IPS DF 19.7 (cell line): ENCODE measurements around the gene GOLGA6C.
"Not testable (repeated sequence)": the region's sequence is repeated elsewhere in the genome, so short reads cannot be mapped to it uniquely, and the experiment has no call there.

Source experiments
- DNase-seq: peaks from one replicate; pipeline ENCODE4 v3.0.0-alpha.2; 2013; ENCODE audit warnings: low read depth, low spot score

GOLGA6C gene

GRCh38 chr15:75252285-75252684, 5.8 kb upstream of the GOLGA6C start:
- DNase-seq = not testable (repeated sequence)

DNA sequence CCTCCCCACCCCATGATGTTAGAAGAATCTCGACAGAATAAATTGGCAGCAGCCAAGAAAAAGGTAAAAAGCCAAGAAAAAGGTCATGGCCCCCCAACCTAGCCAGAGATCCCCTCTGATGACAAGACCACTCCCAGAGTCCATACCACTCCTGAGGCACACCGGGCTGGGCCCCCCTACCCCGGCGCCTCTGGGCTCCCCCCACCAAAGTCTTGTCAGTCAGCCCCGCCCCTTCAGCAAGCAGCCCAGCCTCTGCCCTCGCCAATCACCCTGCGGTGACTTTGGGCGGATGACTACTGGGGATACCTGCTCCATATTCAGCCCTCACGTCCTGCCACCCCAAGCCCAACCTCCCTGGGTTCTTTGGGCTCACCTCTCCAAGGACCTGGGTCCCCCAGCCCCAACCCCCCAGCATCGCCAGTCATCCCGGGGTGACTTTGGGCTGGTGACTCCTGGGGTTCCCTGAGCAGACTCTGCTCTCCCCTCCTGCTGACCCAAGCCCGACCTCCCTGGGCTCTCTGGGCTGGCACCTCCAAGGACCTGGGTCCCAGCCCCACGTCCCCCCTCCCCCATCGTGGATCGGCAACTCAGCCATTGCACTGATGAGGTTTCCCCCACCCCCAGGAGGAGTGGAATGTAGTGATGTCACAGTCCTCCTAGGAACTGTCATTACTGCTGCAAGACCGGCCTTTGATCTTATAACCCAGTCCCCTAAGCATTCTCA, 648 bp downstream of the GOLGA6C start:
- DNase-seq = not testable (repeated sequence)

- not testable (repeated sequence) for DNase-seq
These were observed 1.7 kb downstream of the GOLGA6C start for GRCh38 chr15:75259873-75260272.

DNA sequence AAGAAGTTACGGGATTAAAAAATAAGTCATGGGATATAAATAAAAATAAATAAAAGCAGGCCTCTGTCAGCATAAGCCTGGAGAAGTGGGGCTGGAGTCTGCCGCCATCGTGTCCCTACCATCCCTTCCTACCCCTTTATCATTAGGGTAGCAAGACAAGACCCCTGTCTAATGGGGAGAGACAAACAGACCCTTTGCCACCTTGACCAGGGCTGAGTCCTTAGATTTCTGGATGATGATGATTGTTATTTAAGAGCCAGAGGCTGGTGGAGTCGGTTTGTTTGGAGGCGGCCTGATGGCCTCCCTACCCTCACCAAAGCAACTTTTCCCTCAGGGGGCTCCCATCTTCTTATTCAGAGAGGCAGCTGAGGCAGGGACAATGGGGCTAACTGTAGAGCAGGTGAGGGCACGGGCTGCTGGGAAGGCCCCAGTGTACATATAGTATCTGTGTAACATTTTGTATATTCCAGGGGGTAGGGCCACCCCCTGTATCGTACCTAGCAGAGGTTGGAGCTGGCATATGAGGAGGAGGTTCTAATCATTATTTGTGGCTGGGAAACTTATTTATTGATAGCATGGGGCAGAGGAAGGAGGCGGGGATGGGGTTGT, 15.7 kb downstream of the GOLGA6C start:
- not testable (repeated sequence) for DNase-seq

DNA sequence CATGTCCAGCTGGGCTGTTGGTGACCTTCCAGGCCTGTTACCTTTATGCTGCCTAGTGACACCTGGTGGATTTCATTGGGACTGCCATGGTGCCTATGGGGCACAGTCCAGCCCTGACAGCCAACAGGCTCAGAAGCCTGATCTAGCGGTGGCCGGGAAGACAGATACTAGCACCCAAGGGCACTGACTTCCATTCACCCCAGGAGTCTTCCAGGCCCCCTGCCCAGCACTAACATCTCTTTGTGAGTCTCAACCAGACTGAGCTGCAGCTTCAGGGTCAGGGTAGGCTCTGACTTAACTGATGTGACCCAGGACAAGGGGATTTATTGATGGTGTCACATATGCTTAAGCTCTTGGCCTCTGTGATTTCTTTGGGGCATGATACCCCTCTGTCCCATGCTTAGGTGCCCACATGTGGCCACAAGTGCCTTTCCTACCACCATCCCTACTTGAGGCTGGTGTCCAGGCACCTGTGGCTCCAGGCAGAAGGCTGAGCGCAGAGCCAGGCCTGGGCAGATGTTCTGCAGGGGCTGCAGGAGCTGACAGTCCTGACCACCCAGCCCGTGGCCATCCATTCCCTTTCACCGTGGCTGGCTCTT, 16.5 kb downstream of the GOLGA6C start:
- DNase-seq = peak; percentile 45

- DNase-seq = not testable (repeated sequence)
These were observed 17.5 kb downstream of the GOLGA6C start for GRCh38 chr15:75275617-75276016.

GRCh38 chr15:75278497-75278896, 20.4 kb downstream of the GOLGA6C start:
- peak; percentile 60 for DNase-seq

GRCh38 chr15:75282572-75282971, 24.4 kb downstream of the GOLGA6C start, which contains the start of gene GOLGA6D:
GOLGA6D (plus strand) TSS chr15:75282835; CDS start chr15:75282876, 41 bp downstream.
- not testable (repeated sequence) for DNase-seq

GRCh38 chr15:75284152-75284551, 26.0 kb downstream of the GOLGA6C start:
- not testable (repeated sequence) for DNase-seq

GRCh38 chr15:75293660-75294059, 35.5 kb downstream of the GOLGA6C start:
- DNase-seq = not testable (repeated sequence)

DNA sequence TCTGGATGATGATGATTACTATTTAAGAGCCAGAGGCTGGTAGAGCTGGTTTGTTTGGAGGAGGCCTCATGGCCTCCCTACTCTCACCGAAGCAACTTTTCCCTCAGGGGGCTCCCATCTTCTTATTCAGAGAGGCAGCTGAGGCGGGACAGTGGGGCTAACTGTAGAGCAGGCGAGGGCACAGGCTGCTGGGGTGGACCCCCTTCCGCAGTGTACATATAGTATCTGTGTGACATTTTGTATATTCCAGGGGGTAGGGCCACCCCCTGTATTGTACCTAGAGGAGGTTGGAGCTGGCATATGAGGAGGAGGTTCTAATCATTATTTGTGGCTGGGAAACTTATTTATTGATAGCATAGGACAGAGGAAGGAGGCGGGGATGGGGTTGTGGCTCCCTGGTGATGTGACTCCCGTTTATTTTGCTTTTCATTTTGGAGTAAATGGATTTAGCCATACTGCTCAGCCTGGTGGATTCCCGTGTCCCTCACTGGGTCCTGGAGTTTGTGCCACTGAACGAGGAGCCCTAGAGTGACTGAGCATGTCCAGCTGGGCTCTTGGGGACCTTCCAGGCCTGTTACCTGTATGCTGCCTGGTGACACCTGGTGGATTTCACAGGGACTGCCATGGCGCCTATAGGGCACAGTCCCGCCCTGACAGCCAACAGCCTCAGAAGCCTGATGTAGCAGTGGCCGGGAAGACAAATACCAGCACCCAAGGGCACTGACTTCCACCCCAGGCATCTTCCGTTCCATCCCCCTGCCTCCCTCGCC, 40.6 kb downstream of the GOLGA6C start:
- DNase-seq = not testable (repeated sequence)

DNA sequence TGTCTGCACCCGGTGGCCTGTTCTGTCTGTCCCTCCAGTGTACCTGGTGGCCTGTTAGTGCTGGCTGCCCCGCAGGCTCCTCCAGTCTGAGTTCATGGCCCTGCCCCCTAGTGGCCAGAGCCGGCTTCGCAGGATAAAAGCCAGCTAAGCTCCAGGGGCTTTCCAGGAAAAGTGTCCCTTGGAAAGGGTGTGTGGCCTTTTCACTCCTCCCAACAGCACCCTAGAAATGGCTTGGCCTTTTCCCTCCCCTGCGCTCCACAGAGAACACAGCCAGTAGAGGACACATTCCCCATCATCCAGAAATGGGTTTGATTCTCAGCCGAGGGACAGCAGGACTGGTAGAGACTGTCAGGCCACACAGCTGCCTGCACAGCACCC, 41.2 kb downstream of the GOLGA6C start:
- DNase-seq = not testable (repeated sequence)

GRCh38 chr15:75300026-75300425, 41.9 kb downstream of the GOLGA6C start:
- DNase-seq = not testable (repeated sequence)

DNA sequence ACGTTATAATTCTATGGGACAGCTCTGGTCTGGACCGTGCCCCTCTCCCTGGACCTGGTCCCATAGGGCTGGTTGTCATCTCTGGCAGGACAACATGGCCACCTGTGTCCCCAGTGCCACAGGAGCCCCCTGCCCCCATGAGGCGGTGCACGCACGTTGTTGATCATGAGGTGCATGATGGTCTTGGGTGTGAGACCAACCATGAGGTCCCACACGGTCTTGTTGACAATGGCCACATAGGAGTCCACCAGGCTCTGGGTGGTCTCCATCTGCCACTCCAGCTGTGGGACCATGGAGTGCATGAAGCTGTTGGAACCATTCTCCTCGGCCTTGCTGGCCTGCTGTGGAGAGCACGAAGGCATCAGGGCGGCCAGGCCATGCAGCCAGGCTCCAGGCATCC, 44.2 kb downstream of the GOLGA6C start:
- DNase-seq = no peak

DNA sequence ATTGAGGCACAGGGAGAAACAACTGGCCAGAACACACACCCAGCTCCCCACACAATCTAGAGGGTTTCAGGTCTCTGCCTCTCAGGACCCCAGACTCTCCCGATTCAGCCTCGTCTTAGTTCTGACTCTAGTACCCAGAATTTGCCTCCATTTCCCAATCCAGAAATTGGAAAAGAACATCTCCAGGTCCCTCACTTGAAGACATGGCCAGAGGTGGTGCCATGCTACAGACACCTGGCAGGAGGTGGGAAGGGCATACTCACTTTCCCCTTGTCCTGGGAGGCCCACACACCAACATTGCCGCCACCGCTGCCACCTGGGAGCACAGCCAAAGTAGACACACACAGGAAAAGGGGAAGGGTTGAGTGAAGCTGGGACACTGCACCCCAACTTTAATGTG, 44.6 kb downstream of the GOLGA6C start:
- DNase-seq = not testable (repeated sequence)

- no peak for DNase-seq
These were observed 48.1 kb downstream of the GOLGA6C start for GRCh38 chr15:75306188-75306587.

DNA sequence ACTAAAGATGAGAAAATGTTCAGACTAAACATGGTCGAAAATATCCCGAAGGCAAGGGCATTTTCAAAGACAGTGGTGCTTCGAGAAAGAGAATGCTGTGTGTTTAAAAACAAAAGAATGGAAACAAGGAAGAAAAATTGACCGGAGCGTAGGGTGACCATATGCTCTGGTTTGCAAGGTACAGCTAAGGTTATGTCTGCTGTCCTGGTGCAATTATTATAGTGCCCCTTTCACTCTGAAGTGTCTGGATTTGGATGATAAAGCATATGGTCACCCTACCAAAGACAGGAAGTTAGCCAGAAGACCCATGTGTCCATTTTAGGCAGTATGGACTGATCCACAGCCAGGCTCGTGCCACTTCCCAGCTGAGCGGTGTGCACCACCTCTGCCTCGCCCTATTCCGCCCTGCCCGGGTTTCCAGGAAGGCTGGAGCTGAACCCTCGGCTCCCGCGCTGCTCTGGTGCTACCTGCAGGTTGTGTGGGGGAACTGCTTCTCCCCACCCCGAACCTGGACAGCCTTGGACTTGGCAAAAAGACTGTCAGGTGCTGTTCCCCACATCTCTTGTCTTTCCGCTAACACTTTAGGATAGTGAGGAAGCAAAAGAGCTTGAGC, 49.8 kb downstream of the GOLGA6C start:
- DNase-seq = peak; percentile 59

DNA sequence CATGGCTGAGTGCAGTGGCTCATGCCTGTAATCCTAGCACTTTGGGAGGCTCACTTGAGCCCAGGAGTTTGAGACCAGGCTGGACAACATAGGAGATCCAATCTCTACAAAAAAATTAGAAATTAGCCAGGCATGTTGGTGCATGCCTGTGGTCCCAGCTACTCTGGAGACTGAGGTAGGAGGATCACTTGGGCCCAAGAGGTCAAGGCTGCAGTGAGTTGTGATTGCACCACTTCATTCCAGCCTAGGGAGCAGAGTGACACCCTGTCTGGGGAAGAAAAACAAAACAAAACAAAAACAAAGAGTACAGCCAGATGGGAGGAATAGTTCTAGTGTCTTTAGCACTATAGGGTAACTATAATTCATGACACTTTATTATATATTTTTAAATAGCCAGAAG, 51.6 kb downstream of the GOLGA6C start:
- DNase-seq = no peak

- not testable (repeated sequence) for DNase-seq
These were observed 54.4 kb downstream of the GOLGA6C start for GRCh38 chr15:75312548-75312947.

GRCh38 chr15:75313116-75313845, 55.1 kb downstream of the GOLGA6C start:
- DNase-seq = no peak
